Tibial nerve (tissue), 4 donors: ENCODE measurements around the gene HNRNPA3. TPM values are rescaled to one million over a fixed set of nuclear protein-coding genes. Genes with fewer than 3 reads are reported as not detected.
"Not testable (repeated sequence)": the region's sequence is repeated elsewhere in the genome, so short reads cannot be mapped to it uniquely, and the experiment has no call there.

Experiments
- DNase-seq, 2 donors: peaks; one replicate each; pipeline ENCODE4 v3.0.0-alpha.2; 2019; ENCODE audit warnings: low spot score in 2 of 2
- H3K27ac ChIP-seq, 4 donors: fragments of 200-600 bp; sonication (generic) in 3 of 4; one replicate each; pipeline ENCODE4 v1.5.1; 2017 to 2019; ENCODE audit warnings: mild to moderate bottlenecking in 1 of 4
- H3K27me3 ChIP-seq, 2 donors: fragments of 200-600 bp; sonication (generic) in 1 of 2; one replicate each; pipeline versions ENCODE4 v1.5.1 to v1.6.0; 2017 to 2019
- H3K36me3 ChIP-seq, 3 donors: fragments of 200-600 bp; sonication (generic); one replicate each; pipeline ENCODE4 v1.5.1; 2018 to 2019
- H3K4me1 ChIP-seq, 4 donors: fragments of 200-600 bp; sonication (generic) in 3 of 4; one replicate each; pipeline ENCODE4 v1.5.1; 2017 to 2019
- H3K4me3 ChIP-seq, 4 donors: fragments of 200-600 bp; sonication (generic) in 3 of 4; one replicate each; pipeline ENCODE4 v1.5.1; 2017 to 2019; ENCODE audit warnings: mild to moderate bottlenecking in 1 of 4, moderate library complexity in 1 of 4
- H3K9me3 ChIP-seq, 4 donors: fragments of 200-600 bp; sonication (generic) in 3 of 4; one replicate each; pipeline ENCODE4 v1.5.1; 2017 to 2019
- CTCF ChIP-seq, 5 experiments: fragments of 200-600 bp in 3 of 5; fragments of 450-650 bp in 2 of 5; sonication (generic) in 3 of 5; IDR thresholded peaks; one replicate each; pipeline ENCODE4 v1.5.1; 2016 to 2019; ENCODE audit warnings: antibody characterized with exemption in 5 of 5, mild to moderate bottlenecking in 3 of 5, moderate library complexity in 2 of 5
- EP300 ChIP-seq, 2 donors: sonication (generic); formaldehyde crosslinking; IDR thresholded peaks; one replicate each; pipeline ENCODE4 v1.6.1; 2017; ENCODE audit warnings: antibody characterized with exemption in 2 of 2, mild to moderate bottlenecking in 1 of 2
- POLR2A ChIP-seq, 2 donors: fragments of 450-650 bp; IDR thresholded peaks; one replicate each; pipeline ENCODE4 v1.6.1; 2017; ENCODE audit warnings: antibody characterized with exemption in 2 of 2, mild to moderate bottlenecking in 2 of 2, moderate library complexity in 2 of 2
- WGBS, 2 donors: methylation state at CpG; one replicate each; pipeline ENCODE4 v1.1.5; 2018; 5-methylcytosine and 5-hydroxymethylcytosine counted together
- total RNA-seq, 4 donors: library from RNA; depleted of rRNA; stranded (reverse); fragments of >200 nt; gene quantifications; one replicate each; pipeline ENCODE4 v1.1.0, GENCODE V29; 2016

The HNRNPA3 gene
- total RNA-seq, 4 donors from 2014 or later: 77.3 to 102 (median 94.4) TPM

GRCh38 chr2:177188482-177189469 is 23.8 kb upstream of the HNRNPA3 start:
- no peak for TF ChIP-seq EP300 (IDR thresholded peaks at IDR 0.05)
- no peak for TF ChIP-seq POLR2A (IDR thresholded peaks at IDR 0.05)
- no peak for TF ChIP-seq CTCF (IDR thresholded peaks at IDR 0.05)
- H3K4me1 ChIP-seq: no peaks in the 10 kb centered on the region
- no peak for DNase-seq
- H3K9me3 ChIP-seq: no peaks in the 10 kb centered on the region
- no peak overlapping the region for H3K4me3 ChIP-seq
- WGBS, 2 donors: 93 to 97% methylated on average over 7 of the region's 7 CpGs
- H3K36me3 ChIP-seq: no peaks in the 10 kb centered on the region
- no peaks in the 10 kb centered on the region for H3K27me3 ChIP-seq
- H3K27ac ChIP-seq: no peak overlapping the region

GRCh38 chr2:177190941-177191340 is 21.7 kb upstream of the HNRNPA3 start:
- DNase-seq: no peak
- no peaks in the 10 kb centered on the region for H3K36me3 ChIP-seq
- H3K27me3 ChIP-seq: no peaks in the 10 kb centered on the region
- H3K4me1 ChIP-seq: no peaks in the 10 kb centered on the region
- no peak overlapping the region for H3K4me3 ChIP-seq
- TF ChIP-seq EP300 (IDR thresholded peaks at IDR 0.05) (no peak), CTCF (IDR thresholded peaks at IDR 0.05) (no peak), POLR2A (IDR thresholded peaks at IDR 0.05) (no peak)
- WGBS, 2 donors: 87 to 98% methylated on average over 1 of the region's 1 CpG
- H3K9me3 ChIP-seq: no peaks in the 10 kb centered on the region
- no peak overlapping the region for H3K27ac ChIP-seq

- Histone ChIP-seq H3K27ac (no peak overlapping the region), H3K36me3 (no peaks in the 10 kb centered on the region), H3K9me3 (no peaks in the 10 kb centered on the region), H3K4me1 (no peaks in the 10 kb centered on the region), H3K4me3 (no peak overlapping the region), H3K27me3 (no peaks in the 10 kb centered on the region)
- DNase-seq: no peak
- WGBS, 2 donors: 77 to 82% methylated on average over 1 of the region's 1 CpG
- TF ChIP-seq EP300 (IDR thresholded peaks at IDR 0.05) (no peak), CTCF (IDR thresholded peaks at IDR 0.05) (no peak), POLR2A (IDR thresholded peaks at IDR 0.05) (no peak)
These were observed 19.8 kb upstream of the HNRNPA3 start for GRCh38 chr2:177192788-177193187.

GRCh38 chr2:177193240-177193639 is 19.4 kb upstream of the HNRNPA3 start:
- TF ChIP-seq EP300 (IDR thresholded peaks at IDR 0.05): no peak
- TF ChIP-seq CTCF (IDR thresholded peaks at IDR 0.05): no peak
- TF ChIP-seq POLR2A (IDR thresholded peaks at IDR 0.05): no peak
- no peaks in the 10 kb centered on the region for H3K4me1 ChIP-seq
- H3K4me3 ChIP-seq: no peak overlapping the region
- no peaks in the 10 kb centered on the region for H3K9me3 ChIP-seq
- DNase-seq: no peak
- WGBS, 2 donors: 84 to 89% methylated on average over 4 of the region's 4 CpGs
- no peaks in the 10 kb centered on the region for H3K36me3 ChIP-seq
- no peaks in the 10 kb centered on the region for H3K27me3 ChIP-seq
- H3K27ac ChIP-seq: no peak overlapping the region

GRCh38 chr2:177195194-177195593 is 17.4 kb upstream of the HNRNPA3 start:
- H3K9me3 ChIP-seq: no peaks in the 10 kb centered on the region
- no peaks in the 10 kb centered on the region for H3K4me1 ChIP-seq
- WGBS, 2 donors: 73 to 77% methylated on average over 1 of the region's 1 CpG
- DNase-seq: no peak
- H3K4me3 ChIP-seq: no peak overlapping the region
- H3K27ac ChIP-seq: no peak overlapping the region
- no peaks in the 10 kb centered on the region for H3K36me3 ChIP-seq
- no peak for TF ChIP-seq CTCF (IDR thresholded peaks at IDR 0.05)
- no peak for TF ChIP-seq POLR2A (IDR thresholded peaks at IDR 0.05)
- no peak for TF ChIP-seq EP300 (IDR thresholded peaks at IDR 0.05)
- no peaks in the 10 kb centered on the region for H3K27me3 ChIP-seq

GRCh38 chr2:177200419-177200818 is 12.2 kb upstream of the HNRNPA3 start:
- 84 to 92% methylated on average over 7 of the region's 7 CpGs for WGBS, 2 donors
- H3K36me3 ChIP-seq, DNase-seq, H3K9me3 ChIP-seq, H3K27ac ChIP-seq, H3K27me3 ChIP-seq, H3K4me3 ChIP-seq, H3K4me1 ChIP-seq: not testable (repeated sequence)
